HPDE6-E6E7 (cell line): ENCODE data around the gene RAD9A.
A peak's percentile ranks its signal among the peaks of the same experiment; 100 is the strongest.

Source experiments
- DNase-seq: peaks from one replicate; pipeline ENCODE4 v3.0.0; 2011; ENCODE audit warnings: missing footprints; ENCODE audit errors: extremely low spot score

RAD9A gene

DNA sequence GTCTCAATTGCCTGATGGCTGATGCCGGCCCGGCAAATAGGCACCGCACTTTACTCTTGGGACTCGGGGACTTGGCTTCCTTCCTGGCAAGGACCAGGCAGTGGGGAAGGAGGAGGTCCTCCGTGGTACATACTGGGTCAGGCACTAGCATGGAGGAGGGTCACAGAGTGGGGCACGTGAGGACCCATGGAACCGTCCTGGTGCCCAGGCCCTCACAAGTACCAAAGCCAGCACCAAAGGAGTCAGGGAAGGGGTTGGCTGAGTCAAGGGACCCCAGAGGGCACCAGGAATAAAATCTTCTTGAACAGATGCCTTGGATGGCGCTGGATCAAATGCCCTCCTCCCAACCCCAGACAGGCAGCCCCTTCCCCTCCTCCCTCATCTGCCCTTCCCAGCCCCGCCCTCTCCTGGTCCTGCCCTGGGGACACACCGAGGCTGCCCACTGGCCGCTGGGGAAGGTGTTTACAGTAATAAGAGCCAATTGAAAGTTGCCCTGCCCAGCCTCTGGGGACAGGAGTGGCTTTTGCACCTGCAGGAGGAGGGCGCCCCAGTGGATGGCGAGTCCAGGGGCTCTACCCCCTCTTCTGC is 18.1 kb downstream of the RAD9A start:
- DNase-seq = no peak

DNA sequence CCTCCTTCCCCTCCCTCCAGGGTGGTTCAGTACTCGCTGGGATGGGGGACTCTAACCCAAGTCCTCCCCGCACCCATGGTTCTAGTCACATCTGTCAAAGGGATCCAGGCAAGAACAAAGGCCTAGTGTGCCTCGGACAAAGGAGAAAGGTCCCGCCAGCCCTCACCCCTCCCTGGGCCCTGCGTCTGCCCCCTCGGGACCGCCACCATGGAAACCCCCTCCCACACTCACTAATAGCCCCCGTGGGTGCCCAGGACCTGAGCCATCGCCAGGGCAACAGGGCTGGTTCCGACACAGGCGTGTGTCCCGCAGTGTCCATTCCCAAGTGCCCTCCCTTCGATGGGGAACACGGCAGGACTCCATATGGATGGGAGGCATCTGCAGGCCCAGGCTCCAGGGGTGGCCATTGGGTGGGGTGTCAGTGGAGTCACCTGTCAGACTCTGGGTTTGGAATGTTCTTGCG is 18.6 kb downstream of the RAD9A start:
- DNase-seq = no peak

DNA sequence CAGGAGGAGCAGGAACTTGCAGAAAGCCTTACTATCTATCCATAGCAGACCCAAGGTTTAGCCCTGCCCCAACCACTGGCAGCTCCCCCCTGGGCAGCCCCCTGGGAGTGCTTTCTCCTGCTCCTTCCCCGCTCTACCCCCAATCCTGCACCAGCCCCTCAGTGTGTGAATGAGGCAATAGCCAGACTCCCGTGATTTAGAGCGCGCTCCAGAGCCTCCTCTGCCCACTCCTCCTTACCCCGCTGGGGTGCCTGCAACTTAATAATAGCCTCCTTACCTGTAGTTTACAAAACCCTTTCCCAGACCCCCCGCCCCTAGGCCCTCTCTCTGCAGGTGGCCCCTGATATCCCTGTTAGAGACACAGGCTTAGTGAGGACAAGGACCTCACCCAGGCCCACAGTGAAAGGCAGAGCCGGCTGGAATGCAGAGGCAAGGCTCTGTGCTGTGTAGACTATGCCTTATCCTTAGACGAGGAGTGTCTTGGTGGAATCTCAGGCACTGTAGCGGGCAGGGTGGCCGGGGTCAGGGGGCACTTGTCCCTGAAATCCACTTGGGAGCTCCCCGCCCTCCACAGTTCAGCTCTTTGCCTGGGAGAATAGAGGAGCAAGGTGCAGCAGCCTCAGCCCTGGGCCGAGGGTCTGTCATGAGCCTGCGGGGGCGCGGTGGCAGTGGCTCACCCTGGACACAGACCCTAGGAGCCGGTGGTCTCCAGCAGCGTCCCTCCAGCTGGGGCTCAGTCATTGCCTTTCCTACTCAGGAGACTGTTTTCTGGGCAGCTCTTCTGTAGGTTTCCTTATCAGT is 19.4 kb downstream of the RAD9A start:
- no peak for DNase-seq

DNA sequence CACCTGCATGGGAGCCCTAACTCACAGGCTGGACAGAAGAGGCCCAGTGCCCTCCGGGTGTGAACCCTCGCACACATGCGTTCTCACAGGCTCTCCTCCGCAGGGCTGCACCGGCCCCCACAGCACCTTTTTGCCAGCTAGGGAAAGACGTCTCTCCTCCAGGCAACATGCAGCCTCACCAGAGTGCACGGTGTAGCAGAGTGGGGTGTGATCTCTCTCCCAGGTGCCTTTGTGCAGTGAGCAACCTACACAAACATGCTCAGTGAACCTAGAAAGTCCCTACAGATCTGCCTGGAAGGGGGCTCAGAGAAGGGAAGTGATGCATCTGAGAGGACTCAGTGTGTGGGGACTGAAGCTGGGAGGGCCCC is 20.0 kb downstream of the RAD9A start:
- DNase-seq = no peak

DNA sequence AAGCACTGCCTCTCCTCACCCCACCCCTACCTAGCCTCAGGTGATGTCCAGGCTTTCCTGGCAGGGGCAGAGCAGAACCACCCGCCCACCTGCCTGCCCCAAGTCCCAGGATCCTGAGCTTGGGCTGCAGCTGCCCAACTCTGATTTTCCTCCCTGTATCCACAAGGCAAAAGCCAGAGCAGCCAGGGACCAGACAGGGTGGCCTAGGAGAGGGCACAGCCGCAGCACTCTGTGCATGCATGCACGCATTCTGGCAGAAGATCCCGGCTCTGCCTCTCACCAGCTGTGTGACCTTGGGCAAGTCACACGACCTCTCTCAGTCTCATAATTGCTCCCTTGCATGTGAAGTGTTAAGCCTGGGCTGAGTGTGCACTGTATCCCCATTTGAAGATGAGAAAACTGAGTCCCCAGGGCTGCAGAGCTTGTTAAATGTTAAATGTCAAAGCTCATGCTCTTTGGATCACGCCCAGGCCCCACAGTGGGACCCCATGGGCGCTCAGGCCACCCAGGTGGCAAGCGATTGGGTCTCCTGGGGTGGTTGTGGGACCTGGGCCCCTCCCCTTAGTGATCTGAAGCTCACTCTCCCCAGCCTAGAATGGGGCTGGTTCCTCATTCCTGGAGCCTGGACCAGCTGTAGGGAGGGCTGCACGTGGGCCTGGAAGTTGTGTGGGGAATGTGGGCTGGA is 20.9 kb downstream of the RAD9A start:
- DNase-seq = no peak

DNA sequence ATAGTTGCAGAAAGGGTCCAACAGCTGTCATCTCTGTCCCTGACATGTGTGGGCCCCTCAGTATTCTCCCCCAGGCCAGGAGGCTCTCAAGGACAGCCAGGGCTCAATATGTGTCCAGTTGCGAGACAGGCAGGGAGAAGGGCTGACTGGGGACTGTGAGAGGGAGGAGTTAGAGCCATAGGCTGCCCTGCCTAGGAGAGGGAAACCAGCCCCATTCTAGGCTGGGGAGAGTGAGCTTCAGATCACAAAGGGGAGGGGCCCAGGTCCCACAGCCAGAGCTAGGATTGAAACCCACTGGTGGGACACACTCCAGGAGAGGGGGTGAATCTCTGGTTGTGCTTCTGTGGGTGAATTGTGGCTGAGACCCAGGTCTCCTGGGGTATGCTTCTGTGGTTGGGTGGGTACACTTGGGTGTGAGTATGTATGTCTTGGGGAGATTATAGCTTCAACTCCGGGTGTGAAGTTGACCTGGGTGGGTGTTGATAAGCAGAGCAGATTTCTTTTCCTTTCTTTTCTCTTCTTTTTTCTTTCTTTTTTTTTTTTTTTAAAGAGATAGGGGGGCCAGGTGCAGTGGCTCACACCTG is 21.6 kb downstream of the RAD9A start:
- DNase-seq = no peak

DNA sequence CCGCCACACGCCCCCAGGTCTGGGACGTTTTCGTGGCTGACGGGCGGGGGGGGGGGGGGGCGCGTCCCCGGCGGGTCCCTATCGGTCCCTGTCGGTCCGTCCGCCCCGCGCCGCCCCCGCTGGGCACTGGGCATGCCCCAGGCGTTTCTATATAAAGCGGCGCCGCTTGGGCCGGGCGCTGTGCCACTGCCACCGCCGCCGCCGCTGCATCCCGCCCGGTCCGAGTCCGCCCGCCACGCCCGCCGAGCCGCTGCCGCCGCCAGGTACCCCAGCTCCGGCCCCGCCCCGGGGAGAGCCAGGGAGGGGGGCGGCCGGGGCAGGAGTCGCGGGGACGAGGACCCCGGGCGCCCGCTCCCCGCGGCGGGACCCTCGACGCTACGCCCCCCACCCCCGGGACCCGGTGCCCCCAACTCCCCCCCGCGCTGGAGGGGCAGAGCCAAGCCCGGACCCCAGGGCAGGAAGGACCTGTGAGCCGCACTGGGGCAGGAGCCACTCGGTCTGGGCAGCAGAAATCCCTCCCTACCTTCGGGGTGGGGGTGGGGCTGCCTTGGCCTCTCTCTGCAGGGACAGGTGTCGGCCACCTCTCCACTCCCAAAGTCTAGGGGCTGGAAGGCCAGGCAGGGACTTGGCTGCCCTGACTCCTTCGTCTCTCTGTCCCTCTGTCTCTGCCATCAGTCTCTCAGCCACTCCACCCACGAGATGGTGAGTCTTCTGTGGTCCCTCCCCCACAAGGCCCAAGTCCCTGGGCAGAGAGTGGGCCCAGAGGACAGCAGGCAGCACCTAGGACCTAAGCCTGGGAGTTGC is 23.9 kb downstream of the RAD9A start, which contains the start of gene CARNS1:
Gene CARNS1, plus strand, starts transcription at position 178 of the 804 bp plus-strand sequence. Its CDS starts 522 bp downstream, at position 700.
- DNase-seq = no peak

DNA sequence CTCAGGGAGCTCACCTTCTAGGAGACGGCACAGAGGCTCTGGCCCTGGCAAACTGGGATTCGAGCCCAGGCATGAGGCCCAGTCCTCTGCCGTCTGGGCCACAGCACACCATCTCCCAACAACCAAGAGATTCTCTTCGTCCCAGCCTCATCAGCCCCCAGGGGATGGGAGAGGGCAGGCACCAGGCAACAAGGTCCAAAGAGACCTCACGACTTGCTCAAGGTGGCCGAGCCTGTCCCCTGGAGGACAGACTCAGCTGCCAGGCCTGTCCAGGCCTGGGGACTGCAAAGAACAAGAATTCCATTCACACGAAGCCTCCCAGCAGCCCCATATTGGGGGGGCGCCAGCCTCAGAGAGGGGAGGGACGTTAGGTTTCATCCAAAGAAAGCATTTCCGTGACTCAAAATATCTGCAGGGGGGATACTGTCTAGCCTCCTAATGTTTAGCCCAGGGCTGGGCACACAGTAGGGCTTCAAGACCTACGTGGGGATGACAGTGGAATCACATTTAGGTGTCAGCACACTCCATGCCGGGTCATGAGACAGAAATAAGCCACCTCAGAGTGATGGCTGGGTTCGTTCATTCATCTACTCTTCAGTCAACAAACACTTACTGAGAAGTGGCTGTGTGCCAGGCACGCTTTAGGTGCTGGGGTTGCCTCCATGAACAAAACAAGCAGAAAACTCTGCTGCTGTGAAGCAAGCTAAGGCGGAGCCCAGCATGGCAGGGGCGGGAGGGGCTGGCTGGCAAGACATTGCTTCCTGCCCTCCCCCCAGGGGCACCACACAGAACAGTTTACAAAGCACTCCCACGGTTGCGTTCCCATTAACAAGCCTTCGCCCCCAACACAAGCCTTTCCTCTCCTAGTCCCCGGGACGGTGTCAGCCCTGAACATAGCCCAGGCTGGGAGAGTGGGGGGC is 24.9 kb downstream of the RAD9A start:
- no peak for DNase-seq

DNA sequence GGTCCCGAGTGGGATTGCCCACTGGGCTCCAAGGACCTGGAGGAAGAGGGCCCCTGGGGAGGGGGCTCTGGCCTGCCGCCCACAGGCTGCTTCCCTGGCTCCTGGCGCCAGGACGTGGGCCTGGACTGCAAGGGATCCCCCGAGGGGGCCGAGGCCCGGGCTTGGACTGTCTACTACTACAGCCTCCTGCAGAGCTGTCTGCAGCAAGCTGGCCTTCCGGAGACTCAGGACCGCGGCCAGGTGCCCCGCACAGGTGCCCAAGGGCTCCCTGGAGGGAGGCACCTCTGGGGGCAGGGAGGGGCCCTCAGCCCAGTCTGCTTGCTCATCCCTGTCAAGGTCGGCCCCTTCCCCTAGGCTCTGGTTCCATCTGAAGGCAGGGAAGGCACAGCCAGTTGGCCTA is 25.6 kb downstream of the RAD9A start:
- no peak for DNase-seq

DNA sequence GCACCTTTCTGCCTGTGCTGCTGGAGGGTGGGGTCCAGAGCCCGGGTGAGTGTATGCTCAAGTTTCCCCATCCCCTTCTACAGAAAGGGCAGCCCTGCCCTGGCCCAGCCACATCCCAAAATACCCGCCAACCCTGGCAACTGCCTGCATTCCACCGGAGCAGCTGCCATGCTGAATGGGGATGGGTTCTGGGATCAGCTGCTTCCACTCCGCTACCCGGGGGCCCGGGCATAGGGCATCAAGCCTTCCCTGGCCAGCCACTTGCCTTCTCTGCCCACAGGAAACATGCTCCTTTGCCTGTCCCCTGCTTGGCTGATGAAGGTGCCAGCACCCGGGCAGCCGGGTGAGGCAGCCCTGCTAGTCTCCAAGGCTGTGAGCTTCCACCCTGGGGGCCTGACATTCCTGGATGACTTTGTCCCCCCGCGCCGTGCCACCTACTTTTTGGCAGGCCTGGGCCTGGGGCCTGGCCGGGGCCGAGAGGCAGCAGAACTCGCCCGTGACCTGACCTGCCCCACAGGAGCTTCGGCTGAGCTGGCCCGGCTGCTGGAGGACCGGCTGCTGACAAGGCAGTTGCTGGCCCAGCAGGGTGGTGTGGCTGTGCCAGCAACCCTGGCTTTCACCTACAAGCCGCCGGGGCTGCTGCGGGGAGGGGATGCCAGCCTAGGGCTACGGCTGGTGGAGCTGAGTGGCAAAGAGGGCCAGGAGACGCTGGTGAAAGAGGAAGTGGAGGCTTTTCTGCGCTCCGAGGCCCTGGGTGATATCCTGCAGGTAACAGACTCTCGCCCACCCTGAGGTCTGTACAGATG is 26.9 kb downstream of the RAD9A start:
- DNase-seq = no peak

DNA sequence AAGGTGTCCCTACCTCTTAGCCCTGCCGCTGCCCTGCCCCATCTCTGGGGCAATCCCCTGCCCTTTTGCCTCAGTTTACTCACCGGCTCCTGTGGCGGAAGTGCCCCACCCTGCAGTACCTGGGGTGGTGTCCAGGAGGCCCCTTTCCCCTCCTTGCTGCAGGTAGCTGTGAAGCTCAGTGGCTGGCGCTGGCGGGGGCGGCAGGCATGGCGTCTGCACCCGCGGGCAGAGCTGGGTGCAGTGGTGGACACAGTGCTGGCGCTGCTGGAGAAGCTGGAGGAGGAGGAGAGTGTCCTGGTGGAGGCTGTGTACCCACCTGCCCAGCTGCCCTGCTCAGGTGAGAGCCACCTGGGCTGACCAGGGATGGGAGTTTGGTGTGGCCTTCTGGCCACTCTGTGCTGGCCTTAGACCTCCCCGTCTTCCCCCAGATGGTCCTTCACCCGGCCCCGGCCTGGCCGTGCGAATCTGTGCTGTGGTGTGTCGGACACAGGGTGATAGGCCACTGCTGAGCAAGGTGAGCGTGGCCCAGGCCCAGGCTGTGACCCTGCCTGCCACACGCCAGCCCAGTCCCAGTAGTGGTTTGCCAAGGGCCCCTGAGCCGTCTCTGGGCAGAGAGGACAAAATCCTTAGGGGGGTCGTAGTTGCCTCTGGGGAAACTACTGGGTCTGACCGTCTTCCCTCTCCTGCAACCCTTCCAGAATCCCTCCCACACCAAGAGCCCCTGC is 27.7 kb downstream of the RAD9A start:
- DNase-seq = no peak

DNA sequence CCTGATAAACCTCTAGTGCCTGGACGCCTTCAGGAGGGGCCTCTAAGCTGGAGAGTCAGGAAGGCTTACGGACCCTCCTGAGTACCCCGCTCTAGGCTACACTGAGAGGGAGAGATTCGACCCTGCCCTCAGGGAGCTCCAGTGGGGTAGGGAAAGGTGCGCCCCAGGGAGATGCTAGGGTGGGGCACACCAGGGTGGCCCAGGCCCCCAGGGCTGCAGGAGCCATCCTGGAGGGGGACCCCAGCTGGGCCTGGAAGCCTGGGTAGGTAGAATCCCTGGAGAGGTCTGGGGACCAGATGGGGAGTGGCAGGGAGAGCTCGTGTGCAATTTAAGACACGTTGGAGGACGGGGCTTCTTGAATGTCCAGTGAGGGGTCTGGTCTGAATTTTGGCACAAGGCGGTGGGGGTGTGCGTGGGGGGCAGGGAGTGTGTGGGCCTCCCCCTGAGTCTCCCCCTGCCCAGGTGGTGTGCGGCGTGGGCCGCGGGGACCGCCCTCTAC is 28.4 kb downstream of the RAD9A start:
- no peak for DNase-seq

DNA sequence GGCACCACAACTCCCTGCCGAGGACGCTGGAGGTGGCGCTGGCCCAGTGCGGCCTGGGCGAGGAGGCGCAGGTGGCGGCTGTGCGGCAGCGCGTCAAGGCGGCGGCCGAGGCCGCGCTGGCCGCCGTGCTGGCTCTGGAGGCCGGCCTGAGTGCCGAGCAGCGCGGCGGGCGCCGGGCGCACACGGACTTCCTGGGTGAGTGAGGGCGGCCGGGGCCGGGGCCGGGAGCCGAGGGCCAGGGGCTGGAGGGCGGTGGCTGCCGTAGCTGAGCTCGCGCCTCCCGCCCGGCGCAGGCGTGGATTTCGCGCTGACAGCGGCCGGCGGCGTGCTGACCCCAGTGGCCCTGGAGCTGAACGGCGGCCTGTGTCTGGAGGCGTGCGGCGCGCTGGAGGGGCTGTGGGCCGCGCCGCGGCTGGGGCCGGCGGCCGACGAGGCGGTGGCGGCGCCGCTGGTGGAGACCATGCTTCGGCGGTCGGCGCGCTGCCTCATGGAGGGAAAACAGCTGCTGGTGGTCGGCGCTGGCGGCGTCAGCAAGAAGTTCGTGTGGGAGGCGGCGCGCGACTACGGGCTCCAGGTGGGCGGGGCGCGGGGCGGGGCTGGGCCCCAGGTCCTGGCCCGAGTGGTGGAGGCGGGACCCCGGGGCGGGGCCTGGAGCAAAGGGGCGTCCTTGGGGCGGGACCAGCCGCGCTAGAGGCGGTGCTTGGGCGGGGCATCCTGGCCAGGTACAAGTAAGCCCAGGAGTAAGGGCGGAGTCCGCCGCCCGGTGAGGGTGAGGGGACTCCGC is 29.1 kb downstream of the RAD9A start:
- peak; percentile 84 for DNase-seq

DNA sequence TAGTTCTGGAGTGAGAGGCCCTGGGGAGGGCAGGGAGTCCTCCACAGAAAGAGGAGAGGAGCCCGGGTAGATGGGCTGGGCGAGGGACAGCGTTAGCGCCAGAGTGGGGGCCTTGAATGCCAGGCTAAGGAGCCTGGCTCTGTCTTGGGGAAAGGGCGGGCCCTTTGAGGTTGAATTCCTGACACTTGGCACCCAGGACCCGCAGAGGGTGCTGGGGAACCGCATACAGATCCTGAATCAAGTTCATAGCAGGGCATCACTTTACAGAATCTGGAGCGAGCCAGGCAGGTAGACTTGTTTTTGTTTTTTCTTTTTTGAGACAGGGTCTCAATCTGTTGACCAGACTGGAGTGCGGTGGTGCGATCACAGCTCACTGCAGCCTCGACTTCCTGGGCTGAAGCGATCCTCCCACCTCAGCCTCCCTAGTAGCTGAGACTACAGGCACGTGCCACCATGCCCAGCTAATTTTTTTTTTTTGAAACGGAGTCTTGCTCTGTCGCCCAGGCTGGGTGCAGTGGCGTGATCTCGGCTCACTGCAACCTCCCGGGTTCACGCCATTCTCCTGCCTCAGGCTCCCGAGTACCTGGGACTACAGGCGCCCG is 29.7 kb downstream of the RAD9A start:
- no peak for DNase-seq

DNA sequence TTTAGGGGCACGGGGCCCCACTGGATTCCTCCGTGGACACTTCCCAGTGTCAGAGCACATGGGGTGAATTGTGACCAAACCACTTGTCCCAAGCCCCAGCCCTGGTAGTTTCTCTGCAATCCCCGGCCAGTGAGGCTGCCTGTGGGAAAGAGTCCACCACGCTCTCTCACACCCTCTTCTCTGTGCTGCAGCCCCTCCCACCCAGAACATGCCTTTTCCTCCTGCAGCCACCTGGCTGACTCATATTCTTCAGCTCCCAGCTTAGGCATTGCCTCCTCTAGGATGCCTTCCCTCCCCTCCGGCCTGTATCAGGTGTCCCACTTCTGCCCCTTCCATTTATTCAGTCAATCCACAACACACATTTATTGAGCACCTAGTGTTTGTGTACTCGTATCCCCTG is 31.1 kb downstream of the RAD9A start:
- peak; percentile 90 for DNase-seq

DNA sequence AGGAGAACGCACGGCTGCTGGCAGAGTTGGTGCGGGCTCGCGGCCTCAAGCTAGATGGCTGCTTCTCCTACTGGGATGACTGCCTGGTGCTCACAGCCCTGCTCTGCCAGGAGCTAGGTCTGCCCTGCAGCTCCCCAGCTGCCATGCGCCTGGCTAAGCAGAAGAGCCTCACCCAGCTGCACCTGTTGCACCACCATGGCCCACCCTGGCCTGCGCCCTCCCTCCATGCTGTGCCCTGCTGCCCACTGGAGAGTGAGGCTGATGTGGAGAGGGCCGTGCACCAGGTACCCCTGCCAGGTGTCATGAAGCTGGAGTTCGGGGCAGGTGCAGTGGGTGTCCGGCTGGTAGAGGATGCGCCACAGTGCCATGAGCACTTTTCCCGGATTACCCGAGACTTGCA is 31.7 kb downstream of the RAD9A start:
- no peak for DNase-seq

DNA sequence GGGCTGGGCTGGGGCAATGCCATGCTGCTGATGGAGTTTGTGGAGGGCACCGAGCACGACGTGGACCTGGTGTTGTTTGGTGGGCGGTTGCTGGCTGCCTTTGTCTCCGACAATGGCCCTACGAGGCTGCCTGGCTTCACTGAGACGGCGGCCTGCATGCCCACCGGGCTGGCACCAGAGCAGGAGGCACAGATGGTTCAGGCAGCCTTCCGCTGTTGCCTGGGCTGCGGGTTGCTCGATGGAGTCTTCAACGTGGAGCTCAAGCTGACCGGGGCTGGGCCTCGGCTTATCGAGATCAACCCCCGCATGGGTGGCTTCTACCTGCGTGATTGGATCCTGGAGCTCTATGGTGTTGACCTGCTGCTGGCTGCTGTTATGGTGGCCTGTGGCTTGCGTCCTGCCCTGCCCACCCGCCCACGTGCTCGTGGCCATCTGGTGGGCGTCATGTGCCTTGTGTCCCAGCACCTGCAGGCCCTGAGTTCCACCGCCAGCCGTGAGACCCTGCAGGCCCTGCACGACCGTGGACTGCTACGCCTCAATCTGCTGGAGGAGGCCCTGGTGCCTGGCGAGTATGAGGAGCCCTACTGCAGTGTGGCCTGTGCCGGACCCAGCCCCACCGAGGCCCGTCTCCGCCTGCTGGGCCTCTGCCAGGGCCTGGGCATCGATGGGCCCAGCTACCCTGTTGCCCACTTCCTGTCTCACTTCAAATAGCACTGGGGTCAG is 32.3 kb downstream of the RAD9A start:
- no peak for DNase-seq
